NCI-H1930 (cell line): ENCODE measurements around the gene HAPLN2.

Experiments used
- DNase-seq, 2 experiments: peaks; one replicate each; lab custom pipeline; 2025; lab: John Stamatoyannopoulos, UW

Gene HAPLN2

DNA sequence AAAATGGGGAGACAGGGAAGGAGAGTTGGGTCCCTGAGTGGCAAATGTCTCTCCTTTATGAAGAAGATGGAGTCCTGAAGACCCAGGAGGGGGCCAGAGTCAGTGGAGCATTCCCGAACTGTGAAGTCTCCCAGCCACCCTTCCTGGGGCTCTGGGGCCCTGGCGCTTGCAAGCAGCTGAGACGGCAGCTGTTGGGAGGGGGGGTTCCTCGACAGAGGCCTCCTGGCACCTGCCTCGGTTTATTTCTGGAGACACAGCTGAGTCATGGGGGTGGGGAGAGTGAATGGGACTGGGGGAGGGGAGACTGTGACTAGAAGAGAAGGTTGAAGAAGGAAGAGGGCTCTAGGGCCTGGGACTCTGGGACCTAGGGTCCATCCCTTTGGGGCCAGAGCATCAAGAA is 44.0 kb downstream of the HAPLN2 start:
- no peak for DNase-seq

- DNase-seq = no peak
These were observed 45.0 kb downstream of the HAPLN2 start for GRCh38 chr1:156664046-156664766.

DNA sequence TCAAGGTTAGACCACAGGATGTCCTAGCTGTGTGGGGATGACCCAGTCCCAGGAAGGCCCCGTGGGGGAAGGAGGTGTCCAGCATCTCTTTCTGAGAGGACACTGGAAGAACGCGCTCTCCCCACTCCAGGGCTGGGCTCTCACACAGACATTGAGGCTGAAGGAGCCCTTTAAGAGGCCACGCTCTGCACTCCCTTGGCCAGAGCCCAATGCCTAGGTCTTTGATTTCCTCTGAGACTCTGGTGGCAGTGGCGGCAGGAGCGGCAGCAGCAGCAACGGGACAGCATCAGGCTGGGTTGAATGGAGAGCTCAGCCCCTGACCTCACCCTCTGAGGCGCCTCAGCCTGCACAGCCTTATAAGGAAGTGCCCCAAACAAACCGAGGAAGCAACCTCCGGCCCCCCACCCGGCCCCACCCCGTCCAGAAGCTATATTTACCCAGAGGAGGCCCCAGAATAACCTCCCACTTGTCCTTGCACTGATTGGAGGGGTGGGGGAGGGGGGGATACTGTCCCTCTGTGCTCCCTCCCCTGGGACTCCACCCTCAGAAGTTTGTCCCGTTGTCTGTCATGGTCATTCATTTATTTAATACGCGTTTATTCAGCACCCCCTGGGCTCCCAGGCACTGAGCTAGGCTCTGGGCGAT is 45.7 kb downstream of the HAPLN2 start:
- DNase-seq = no peak

GRCh38 chr1:156665539-156665938 is 46.3 kb downstream of the HAPLN2 start:
- DNase-seq = no peak

GRCh38 chr1:156666862-156667609 is 47.8 kb downstream of the HAPLN2 start:
- DNase-seq = no peak

GRCh38 chr1:156667610-156667967 is 48.4 kb downstream of the HAPLN2 start:
- no peak for DNase-seq

GRCh38 chr1:156667968-156668709 is 48.9 kb downstream of the HAPLN2 start:
- no peak for DNase-seq

GRCh38 chr1:156668801-156669637 is 49.8 kb downstream of the HAPLN2 start:
- DNase-seq = no peak

- DNase-seq = no peak
These were observed 50.6 kb downstream of the HAPLN2 start for GRCh38 chr1:156669794-156670193.

DNA sequence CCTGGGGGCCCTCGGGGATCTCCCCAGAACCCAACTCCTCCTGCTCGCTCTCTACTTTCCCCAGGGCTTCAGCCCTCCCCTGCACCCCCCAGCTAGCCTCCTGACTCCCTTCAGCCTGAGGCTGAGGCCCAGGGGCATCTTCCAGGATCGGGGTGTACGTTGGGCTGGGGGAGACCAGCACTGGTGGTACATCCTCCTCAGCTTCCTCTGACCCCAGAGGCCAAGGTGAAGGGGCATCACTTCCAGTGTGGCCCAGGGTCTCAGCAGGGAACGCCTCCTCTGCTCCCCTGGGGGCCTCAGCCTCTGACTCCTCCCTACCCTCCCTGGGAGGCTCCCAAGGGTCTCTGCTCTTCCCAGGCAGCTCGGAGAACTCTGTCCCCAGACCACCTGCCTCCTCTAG is 51.1 kb downstream of the HAPLN2 start:
- DNase-seq = no peak

DNA sequence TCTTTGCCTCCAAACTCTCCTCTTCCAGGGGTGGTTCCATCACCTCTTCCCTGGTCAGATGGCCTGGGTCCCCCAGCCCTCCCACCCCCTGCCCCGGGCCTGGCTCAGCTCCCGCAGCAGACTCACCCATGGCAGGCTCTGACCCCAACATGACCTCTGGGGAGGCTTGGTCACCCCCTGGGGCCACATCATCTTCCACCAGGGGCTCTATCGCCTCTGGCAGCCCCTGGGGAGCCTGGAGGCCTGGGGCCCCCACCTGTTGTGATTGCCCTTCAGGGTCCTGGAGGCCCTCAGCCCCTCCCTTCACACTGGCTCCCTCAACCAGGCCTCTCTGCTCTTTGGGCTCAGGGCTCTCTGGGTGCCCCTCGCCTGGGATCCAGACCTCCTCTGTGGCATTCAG is 51.6 kb downstream of the HAPLN2 start:
- no peak for DNase-seq

GRCh38 chr1:156671804-156672203 is 52.6 kb downstream of the HAPLN2 start:
- no peak for DNase-seq

GRCh38 chr1:156673387-156674121 is 54.3 kb downstream of the HAPLN2 start:
- no peak for DNase-seq
